A673 (cell line): ENCODE measurements around the gene GPATCH11. TPM values are rescaled to one million over a fixed set of nuclear protein-coding genes. Genes with fewer than 3 reads are reported as not detected.

Source experiments
- BruUV-seq: library from RNA; stranded (reverse); fragments of 400-500 nt; replicated peaks from 2 replicates; lab custom pipeline; 2021; lab: Mats Ljungman, UMichigan
- CTCF ChIA-PET: fragments of 300-600 bp; sonication (Branson Sonifier 250); formaldehyde crosslinking; loops from one replicate; lab custom pipeline; 2022; ENCODE audit warnings: antibody characterized with exemption; lab: Charles Lee
- POLR2A ChIA-PET: fragments of 300-600 bp; sonication (Branson Sonifier 250); formaldehyde crosslinking; loops from one replicate; lab custom pipeline; 2022; ENCODE audit warnings: antibody characterized with exemption; ENCODE audit not compliant: low non-redundant PET; lab: Charles Lee
- DNase-seq: peaks from one replicate; pipeline ENCODE4 v3.0.0-alpha.2; 2015; ENCODE audit warnings: low spot score
- H3K27ac ChIP-seq: fragments of 200-600 bp; sonication (generic); 2 replicates; pipeline ENCODE4 v1.5.1; 2016; ENCODE audit warnings: mixed run types, low read depth, mild to moderate bottlenecking, mixed read lengths, antibody characterized with exemption, low read length; ENCODE audit not compliant: poor library complexity, severe bottlenecking
- H3K27me3 ChIP-seq: fragments of 200-600 bp; sonication (generic); replicated peaks from 2 replicates; pipeline ENCODE4 v1.6.1; 2017; ENCODE audit warnings: mixed run types, low read depth, mild to moderate bottlenecking, mixed read lengths, antibody characterized with exemption, low read length; ENCODE audit not compliant: insufficient read depth, poor library complexity
- H3K36me3 ChIP-seq: fragments of 200-600 bp; sonication (generic); 2 replicates; pipeline ENCODE4 v1.6.1; 2016; ENCODE audit warnings: mixed run types, mild to moderate bottlenecking, mixed read lengths, antibody characterized with exemption, low read length; ENCODE audit not compliant: insufficient read depth, poor library complexity, severe bottlenecking
- H3K4me1 ChIP-seq: fragments of 200-600 bp; sonication (generic); 2 replicates; pipeline ENCODE4 v1.6.1; 2017; ENCODE audit warnings: mixed run types, mild to moderate bottlenecking, mixed read lengths, antibody characterized with exemption, low read length; ENCODE audit not compliant: insufficient read depth, poor library complexity, severe bottlenecking
- H3K4me3 ChIP-seq: fragments of 200-600 bp; sonication (generic); 2 replicates; pipeline ENCODE4 v1.5.1; 2016; ENCODE audit warnings: low read depth, mixed run types, mild to moderate bottlenecking, mixed read lengths, low read length; ENCODE audit not compliant: poor library complexity, severe bottlenecking
- H3K9me3 ChIP-seq: fragments of 200-600 bp; sonication (generic); 2 replicates; pipeline ENCODE4 v1.6.1; 2016; ENCODE audit warnings: mixed run types, low read depth, mild to moderate bottlenecking, mixed read lengths, antibody characterized with exemption, low read length; ENCODE audit not compliant: poor library complexity, severe bottlenecking
- CTCF ChIP-seq: fragments of 300-800, 200-600 bp; sonication (generic); conservative IDR thresholded peaks from 2 replicates; pipeline ENCODE4 v1.5.1; 2017; ENCODE audit warnings: low read depth, mild to moderate bottlenecking, antibody characterized with exemption, low read length, moderate library complexity, mixed read lengths
- EZH2 ChIP-seq: fragments of 200-600 bp; sonication (generic); IDR thresholded peaks from 2 replicates; pipeline ENCODE4 v1.6.1; 2017; ENCODE audit warnings: borderline replicate concordance, low read depth, mild to moderate bottlenecking, mixed read lengths, antibody characterized with exemption, low read length; ENCODE audit not compliant: poor library complexity, severe bottlenecking
- intact Hi-C: fragments of 100-400 bp; cut with micrococcal nuclease; formaldehyde crosslinking; loops from one replicate; pipeline ENCODE4 v1.10.0; 2022; ENCODE audit not compliant: unreplicated experiment
- total RNA-seq: library from RNA; stranded (reverse); gene quantifications from 2 replicates; pipeline ENCODE4 v1.2.3, GENCODE V29; 2021

The GPATCH11 gene
- total RNA-seq, 1 experiment from 2014 or later: 15.6 TPM

- H3K36me3 ChIP-seq: peaks cover 20% of the 10 kb centered on the region
- no peaks in the 10 kb centered on the region for H3K9me3 ChIP-seq
- DNase-seq: no peak
- no peaks in the 10 kb centered on the region for H3K27me3 ChIP-seq
- POLR2A ChIA-PET: no interaction called here
- H3K4me3 ChIP-seq: no peak overlapping the region
- CTCF ChIA-PET: no interaction called here
- H3K4me1 ChIP-seq: no peaks in the 10 kb centered on the region
- TF ChIP-seq CTCF (no peak), EZH2 (no peak)
- H3K27ac ChIP-seq: no peak overlapping the region
- intact Hi-C loops: no loop called here
- BruUV-seq: no TSS peak
These were observed 18.3 kb downstream of the GPATCH11 start for GRCh38 chr2:37102588-37102987.

GRCh38 chr2:37104178-37104577, 19.9 kb downstream of the GPATCH11 start:
- peaks cover 16% of the 10 kb centered on the region for H3K36me3 ChIP-seq
- no peak for TF ChIP-seq EZH2
- TF ChIP-seq CTCF: no peak
- CTCF ChIA-PET: no interaction called here
- no TSS peak for BruUV-seq
- no peak overlapping the region for H3K4me3 ChIP-seq
- no peaks in the 10 kb centered on the region for H3K4me1 ChIP-seq
- no peak for DNase-seq
- no peaks in the 10 kb centered on the region for H3K27me3 ChIP-seq
- intact Hi-C loops: no loop called here
- no peak overlapping the region for H3K27ac ChIP-seq
- POLR2A ChIA-PET: no interaction called here
- H3K9me3 ChIP-seq: no peaks in the 10 kb centered on the region

GRCh38 chr2:37105150-37105549, 20.8 kb downstream of the GPATCH11 start:
- BruUV-seq: no TSS peak
- Histone ChIP-seq H3K27me3 (no peaks in the 10 kb centered on the region), H3K27ac (no peak overlapping the region), H3K4me3 (no peak overlapping the region), H3K9me3 (no peaks in the 10 kb centered on the region), H3K4me1 (no peaks in the 10 kb centered on the region), H3K36me3 (peaks cover 14% of the 10 kb centered on the region)
- POLR2A ChIA-PET: no interaction called here
- intact Hi-C loops: no loop called here
- DNase-seq: no peak
- CTCF ChIA-PET: no interaction called here
- TF ChIP-seq EZH2 (no peak), CTCF (no peak)
